GM04503 (cell line): ENCODE measurements around the gene SASS6.

Experiments used
- DNase-seq: peaks from one replicate; pipeline ENCODE4 v3.0.0-alpha.2; 2012; ENCODE audit warnings: low read depth

SASS6 gene

GRCh38 chr1:100132566-100133477 lies at the start of gene SASS6, which contains the start of gene TRMT13:
Gene SASS6, minus strand, starts transcription at chr1:100132930. Its CDS starts 116 bp downstream, at chr1:100132814.
Gene TRMT13, plus strand, starts transcription at chr1:100133163. Its CDS starts 6 bp downstream, at chr1:100133169.
- DNase-seq, result peak; percentile 93

GRCh38 chr1:100178091-100178490 lies 45.4 kb upstream of the SASS6 start, which contains the start of gene LRRC39:
Gene LRRC39, minus strand, starts transcription at chr1:100178256. Its CDS starts 9,740 bp downstream, at chr1:100168516.
- DNase-seq, result no peak

GRCh38 chr1:100177295-100178041 lies 44.7 kb upstream of the SASS6 start:
- DNase-seq, result no peak

GRCh38 chr1:100168051-100168450 lies 35.3 kb upstream of the SASS6 start:
- DNase-seq, result no peak

GRCh38 chr1:100164702-100165101 lies 32.0 kb upstream of the SASS6 start:
- DNase-seq, result no peak

GRCh38 chr1:100164216-100164615 lies 31.5 kb upstream of the SASS6 start:
- DNase-seq, result peak; percentile 57

GRCh38 chr1:100162881-100163280 lies 30.2 kb upstream of the SASS6 start:
- DNase-seq, result no peak

GRCh38 chr1:100152271-100152670 lies 19.5 kb upstream of the SASS6 start:
- DNase-seq, result no peak

GRCh38 chr1:100151679-100152078 lies 18.9 kb upstream of the SASS6 start:
- DNase-seq, result no peak

- no peak for DNase-seq
Observed at GRCh38 chr1:100147875-100148274, 15.1 kb upstream of the SASS6 start.

- no peak for DNase-seq
Observed at GRCh38 chr1:100146958-100147357, 14.2 kb upstream of the SASS6 start.

- no peak for DNase-seq
Observed at GRCh38 chr1:100145116-100145515, 12.4 kb upstream of the SASS6 start.

GRCh38 chr1:100142343-100142742 lies 9.6 kb upstream of the SASS6 start:
- no peak for DNase-seq

GRCh38 chr1:100141192-100141591 lies 8.5 kb upstream of the SASS6 start:
- no peak for DNase-seq

GRCh38 chr1:100137602-100138001 lies 4.9 kb upstream of the SASS6 start:
- DNase-seq, result no peak

GRCh38 chr1:100134872-100135271 lies 2.1 kb upstream of the SASS6 start:
- no peak for DNase-seq

GRCh38 chr1:100131623-100132022 lies 1.1 kb downstream of the SASS6 start:
- no peak for DNase-seq

GRCh38 chr1:100130552-100131077 lies 2.1 kb downstream of the SASS6 start:
- DNase-seq, result no peak

- DNase-seq, result no peak
Observed at GRCh38 chr1:100127226-100127625, 5.5 kb downstream of the SASS6 start.

- DNase-seq, result peak; percentile 73
Observed at GRCh38 chr1:100122177-100122576, 10.6 kb downstream of the SASS6 start.

- DNase-seq, result no peak
Observed at GRCh38 chr1:100115524-100115923, 17.2 kb downstream of the SASS6 start.

GRCh38 chr1:100109554-100110066 lies 23.1 kb downstream of the SASS6 start:
- DNase-seq, result no peak
